Measurements from ENCODE around the gene NIPA2.

NIPA2 gene

GRCh38 chr15:22903961-22904534, 65.6 kb downstream of the NIPA2 start:
- in situ Hi-C loops (cut with HindIII; ENCODE audit: low pct_ligation_motif_present, low sequenced_read_pairs), result no loop called here
- Histone ChIP-seq H3K4me3 (ENCODE audit: low read depth, low read length) (no peak overlapping the region), H3K36me3 (replicated peaks) (peaks cover 55% of the 10 kb centered on the region), H3K27me3 (replicated peaks) (no peaks in the 10 kb centered on the region), H3K27ac (no peak overlapping the region)
- no peak for TF ChIP-seq CTCF (IDR thresholded peaks at IDR 0.05; ENCODE audit: low read depth, low read length, missing control alignments)
- DNase-seq, result no peak

- DNase-seq, result no peak
- in situ Hi-C loops (cut with HindIII; ENCODE audit: low pct_ligation_motif_present, low sequenced_read_pairs), result no loop called here
- H3K36me3 ChIP-seq (replicated peaks), result peaks cover 55% of the 10 kb centered on the region
- no peak for TF ChIP-seq CTCF (IDR thresholded peaks at IDR 0.05; ENCODE audit: low read depth, low read length, missing control alignments)
- H3K27me3 ChIP-seq (replicated peaks), result no peaks in the 10 kb centered on the region
- H3K27ac ChIP-seq, result no peak overlapping the region
- no peak overlapping the region for H3K4me3 ChIP-seq (ENCODE audit: low read depth, low read length)
These were observed 66.3 kb downstream of the NIPA2 start for GRCh38 chr15:22904736-22905135.

GRCh38 chr15:22907161-22907950, 68.9 kb downstream of the NIPA2 start:
- no peak for TF ChIP-seq CTCF (IDR thresholded peaks at IDR 0.05; ENCODE audit: low read depth, low read length, missing control alignments)
- H3K27ac ChIP-seq, result no peak overlapping the region
- in situ Hi-C loops (cut with HindIII; ENCODE audit: low pct_ligation_motif_present, low sequenced_read_pairs), result no loop called here
- H3K4me3 ChIP-seq (ENCODE audit: low read depth, low read length), result no peak overlapping the region
- H3K36me3 ChIP-seq (replicated peaks), result peaks cover 60% of the 10 kb centered on the region
- DNase-seq, result no peak
- H3K27me3 ChIP-seq (replicated peaks), result no peaks in the 10 kb centered on the region

- no peak for TF ChIP-seq CTCF (IDR thresholded peaks at IDR 0.05; ENCODE audit: low read depth, low read length, missing control alignments)
- no peak overlapping the region for H3K4me3 ChIP-seq (ENCODE audit: low read depth, low read length)
- H3K36me3 ChIP-seq (replicated peaks), result peaks cover 46% of the 10 kb centered on the region
- in situ Hi-C loops (cut with HindIII; ENCODE audit: low pct_ligation_motif_present, low sequenced_read_pairs), result no loop called here
- no peak for DNase-seq
- no peak overlapping the region for H3K27ac ChIP-seq
- H3K27me3 ChIP-seq (replicated peaks), result no peaks in the 10 kb centered on the region
These were observed 70.4 kb downstream of the NIPA2 start for GRCh38 chr15:22908830-22909229.

GRCh38 chr15:22911306-22911705, 72.8 kb downstream of the NIPA2 start:
- no peak for DNase-seq
- in situ Hi-C loops (cut with HindIII; ENCODE audit: low pct_ligation_motif_present, low sequenced_read_pairs), result no loop called here
- H3K27ac ChIP-seq, result no peak overlapping the region
- H3K27me3 ChIP-seq (replicated peaks), result no peaks in the 10 kb centered on the region
- no peak overlapping the region for H3K4me3 ChIP-seq (ENCODE audit: low read depth, low read length)
- peaks cover 52% of the 10 kb centered on the region for H3K36me3 ChIP-seq (replicated peaks)
- TF ChIP-seq CTCF (IDR thresholded peaks at IDR 0.05; ENCODE audit: low read depth, low read length, missing control alignments), result no peak
